Mucosa of gallbladder (tissue), 1 donor: Measurements from ENCODE around the gene IPO7. TPM values are rescaled to one million over a fixed set of nuclear protein-coding genes. Genes with fewer than 3 reads are reported as not detected.
"Not testable (repeated sequence)": the region's sequence is repeated elsewhere in the genome, so short reads cannot be mapped to it uniquely, and the experiment has no call there.

Experiments used
- DNase-seq: peaks from one replicate; pipeline ENCODE4 v3.0.0-alpha.2; 2020; ENCODE audit warnings: low spot score
- total RNA-seq: library from RNA; stranded (reverse); gene quantifications from one replicate; pipeline ENCODE4 v1.2.1, GENCODE V29; 2021
- donor health status: DM: no; HTN: no; CAD: no.

IPO7 gene
- 108 TPM for total RNA-seq

DNA sequence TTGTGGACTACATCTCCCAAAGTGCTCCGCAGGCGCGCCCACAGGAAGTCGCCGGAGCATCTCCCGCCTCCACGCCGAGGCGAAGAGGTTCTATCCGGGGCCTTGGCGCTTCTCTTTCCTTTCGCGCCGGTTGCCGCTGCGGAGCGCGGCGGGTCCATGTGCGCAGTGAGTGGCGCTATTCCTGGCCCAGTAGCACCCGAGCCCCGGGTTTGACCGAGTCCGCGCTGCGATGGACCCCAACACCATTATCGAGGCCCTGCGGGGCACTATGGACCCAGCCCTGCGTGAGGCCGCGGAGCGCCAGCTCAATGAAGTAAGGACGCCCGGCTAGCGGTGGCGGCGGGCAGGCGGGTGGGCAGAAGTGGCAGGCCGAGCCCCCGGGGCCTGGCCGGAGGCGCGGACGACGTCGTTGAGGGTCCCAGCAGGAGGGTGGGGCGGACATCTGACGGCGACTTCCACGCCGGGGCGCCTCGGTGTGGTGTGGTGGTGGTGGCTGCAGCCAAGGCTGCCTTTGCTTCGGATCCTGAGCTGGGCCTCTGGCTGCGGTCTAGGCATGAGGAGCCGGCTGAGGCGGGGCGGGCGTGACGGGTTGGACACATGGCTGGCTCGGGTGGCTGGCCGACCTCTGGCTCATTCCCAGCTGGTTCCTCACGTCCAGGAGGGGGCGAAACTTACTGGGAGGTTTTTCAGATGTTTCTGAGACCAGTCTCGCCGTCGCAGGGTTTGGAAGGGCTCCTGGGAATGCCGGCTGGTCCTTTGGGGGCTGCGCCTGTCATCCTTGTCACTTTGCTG is at the start of gene IPO7:
Gene IPO7 (plus strand): TSS at position 118 of the 792 bp plus-strand sequence. CDS start 112 bp downstream, at position 230.
- DNase-seq: peak; percentile 91

DNA sequence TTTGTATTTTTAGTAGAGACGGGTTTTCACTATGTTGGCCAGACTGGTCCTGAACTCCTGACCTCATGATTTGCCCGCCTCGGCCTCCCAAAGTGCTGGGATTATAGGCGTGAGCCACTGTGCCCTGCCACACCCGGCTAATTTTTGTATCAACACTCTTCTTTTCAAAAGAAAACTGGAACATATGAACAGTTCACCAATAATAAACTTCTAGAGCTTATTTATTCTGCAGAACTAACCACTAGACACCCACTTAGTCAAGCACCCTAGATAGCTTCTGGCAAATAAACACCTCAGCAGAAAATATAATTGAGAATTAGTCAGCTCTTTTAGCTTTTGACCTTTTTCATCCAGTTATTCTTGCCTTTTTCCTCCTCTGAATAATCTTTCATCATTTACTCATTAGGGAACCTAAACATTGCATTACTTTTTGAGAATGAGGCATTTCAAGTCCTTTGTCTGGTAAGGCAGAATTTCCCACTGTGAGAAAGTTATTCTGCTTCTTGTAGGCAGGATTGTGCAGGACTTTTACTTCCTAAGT is 42.7 kb upstream of the IPO7 start:
- no peak for DNase-seq

DNA sequence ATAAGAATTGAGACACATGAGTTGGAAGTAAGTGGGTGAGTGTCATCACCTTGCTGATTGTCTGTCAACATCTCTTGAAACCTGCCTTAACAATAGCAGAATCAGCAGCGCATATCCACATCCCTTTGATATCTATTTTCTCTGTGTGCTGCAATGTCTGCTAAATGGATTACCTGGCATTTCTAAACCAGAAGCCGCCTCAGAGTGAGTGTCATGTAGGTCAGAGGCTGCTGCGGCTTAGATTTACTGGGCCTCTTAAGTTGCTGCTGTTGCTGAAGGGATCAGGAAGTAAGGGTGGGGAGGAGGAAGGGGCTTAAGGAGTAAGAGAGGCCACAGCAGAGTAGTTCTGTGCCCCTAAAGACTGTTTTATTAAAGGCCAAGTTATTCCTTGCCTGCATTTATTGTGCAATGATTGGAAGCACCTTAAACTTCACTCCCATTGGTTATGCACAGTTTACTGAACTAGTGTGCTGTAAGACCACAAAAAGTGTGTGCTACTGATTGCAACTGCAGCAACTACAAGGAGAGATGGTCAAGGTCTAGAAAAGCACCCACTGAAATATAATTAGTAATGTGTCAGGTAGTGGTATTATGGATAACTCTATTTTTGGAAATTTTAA is 40.3 kb upstream of the IPO7 start:
- DNase-seq: no peak

DNA sequence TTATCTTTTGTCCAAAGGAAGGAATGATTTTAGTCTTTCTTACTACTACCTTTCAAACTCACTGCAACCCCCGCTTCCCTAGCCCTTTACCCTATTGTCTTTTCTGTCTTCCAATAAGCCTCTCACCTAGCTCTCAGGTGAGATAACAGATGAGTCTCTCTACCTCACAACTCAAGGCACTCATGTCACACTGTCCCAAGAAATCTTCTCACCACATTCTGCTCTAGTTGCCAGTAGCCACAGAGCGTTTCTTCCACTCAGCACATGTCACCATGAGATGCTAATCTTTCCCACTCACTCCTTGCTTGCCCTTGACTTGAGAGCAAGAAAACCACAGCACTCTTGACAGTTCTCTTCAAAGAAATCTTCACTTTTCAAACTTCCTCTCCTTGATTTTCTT is 37.4 kb upstream of the IPO7 start:
- no peak for DNase-seq

DNA sequence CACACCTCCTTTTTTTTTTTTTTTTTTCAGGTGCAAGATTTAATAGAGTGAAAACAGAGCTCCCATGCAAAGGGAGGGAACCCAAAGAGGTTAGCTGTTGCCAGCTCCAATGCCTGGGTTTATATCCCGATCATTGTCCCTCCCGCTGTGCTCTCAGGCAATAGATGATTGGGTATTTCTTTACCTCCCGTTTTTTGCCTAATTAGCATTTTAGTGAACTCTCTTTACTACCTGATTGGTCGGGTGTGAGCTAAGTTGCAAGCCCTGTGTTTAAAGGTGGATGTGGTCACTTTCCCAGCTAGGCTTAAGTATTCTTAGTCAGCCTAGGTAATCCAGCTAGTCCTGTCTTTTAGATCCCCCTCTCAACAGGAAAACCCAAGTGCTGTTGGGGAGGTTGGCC is 36.7 kb upstream of the IPO7 start:
- DNase-seq: not testable (repeated sequence)

DNA sequence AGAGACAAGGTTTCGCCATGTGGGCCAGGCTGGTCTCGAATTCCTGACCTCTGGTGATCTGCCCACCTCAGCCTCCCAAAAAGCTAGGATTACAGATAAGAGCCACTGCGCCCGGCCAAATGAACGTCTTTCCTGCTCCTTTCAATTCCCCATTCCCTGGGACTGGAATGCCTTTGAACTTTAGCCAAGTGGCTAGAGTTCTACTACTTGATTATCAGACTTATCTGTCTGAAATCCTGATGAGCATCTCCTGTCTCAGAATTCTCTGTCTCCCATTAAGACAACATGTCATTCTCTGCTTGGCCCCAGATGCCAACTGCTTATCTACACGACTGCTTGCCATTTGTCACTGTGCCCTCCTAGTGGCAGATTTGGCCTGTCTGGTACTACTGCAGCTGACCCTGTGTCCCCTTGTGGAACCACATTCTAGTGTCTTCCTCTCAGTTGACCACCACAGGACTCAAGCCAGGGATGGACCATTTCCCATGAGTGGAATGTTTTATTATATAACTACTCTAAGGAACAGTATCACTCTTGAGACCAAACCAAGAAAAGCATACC is 33.1 kb upstream of the IPO7 start:
- DNase-seq: no peak

DNA sequence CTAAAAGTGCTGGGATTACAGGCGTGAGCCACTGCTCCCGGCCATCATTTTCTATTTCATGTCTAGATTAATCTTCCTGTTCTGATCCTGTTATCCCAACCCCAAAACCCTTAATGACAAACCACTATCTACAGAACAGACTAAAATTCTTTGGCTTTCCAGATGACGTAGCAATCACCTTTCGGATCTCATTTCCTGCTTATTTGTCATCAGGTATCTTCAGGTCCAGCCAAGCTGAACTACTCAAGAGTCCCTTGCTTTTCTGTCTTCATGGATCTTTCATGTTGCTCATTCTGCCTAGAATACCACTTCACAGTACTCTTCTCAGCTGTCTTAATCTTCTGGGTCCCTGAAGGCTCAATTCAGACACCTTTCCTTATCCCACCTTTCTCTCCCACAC is 27.4 kb upstream of the IPO7 start:
- no peak for DNase-seq

DNA sequence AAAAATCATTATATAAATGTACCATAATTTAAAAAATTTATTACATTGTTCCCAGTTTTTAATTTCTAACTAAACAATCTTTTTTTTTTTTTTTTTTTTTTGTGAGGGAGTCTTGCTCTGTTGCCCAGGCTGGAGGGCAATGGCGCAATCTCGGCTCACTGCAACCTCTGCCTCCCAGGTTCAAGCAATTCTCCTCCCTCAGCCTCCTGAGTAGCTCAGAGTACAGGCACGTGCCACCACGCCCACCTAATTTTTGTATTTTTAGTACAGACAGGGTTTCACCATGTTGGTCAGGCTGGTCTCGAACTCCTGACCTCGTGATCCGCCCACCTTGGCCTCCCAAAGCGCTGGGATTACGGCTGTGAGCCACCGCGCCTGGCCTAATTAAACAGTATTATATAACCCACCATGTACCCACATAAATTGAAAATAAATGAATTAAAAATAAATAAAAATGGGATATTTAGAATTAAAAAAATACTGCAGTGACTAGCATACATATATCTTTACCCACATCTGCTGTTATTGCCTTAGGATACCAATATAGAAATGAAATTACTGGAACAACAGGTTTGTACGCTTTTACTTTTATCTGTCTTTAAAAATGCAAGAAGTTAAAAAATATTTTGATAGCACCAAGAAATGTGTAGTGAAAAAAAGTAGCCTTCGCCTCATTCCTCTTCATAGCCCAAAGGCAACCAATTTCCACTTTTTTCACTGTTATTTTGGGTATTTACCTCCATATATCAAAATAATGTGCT is 23.4 kb upstream of the IPO7 start:
- not testable (repeated sequence) for DNase-seq

DNA sequence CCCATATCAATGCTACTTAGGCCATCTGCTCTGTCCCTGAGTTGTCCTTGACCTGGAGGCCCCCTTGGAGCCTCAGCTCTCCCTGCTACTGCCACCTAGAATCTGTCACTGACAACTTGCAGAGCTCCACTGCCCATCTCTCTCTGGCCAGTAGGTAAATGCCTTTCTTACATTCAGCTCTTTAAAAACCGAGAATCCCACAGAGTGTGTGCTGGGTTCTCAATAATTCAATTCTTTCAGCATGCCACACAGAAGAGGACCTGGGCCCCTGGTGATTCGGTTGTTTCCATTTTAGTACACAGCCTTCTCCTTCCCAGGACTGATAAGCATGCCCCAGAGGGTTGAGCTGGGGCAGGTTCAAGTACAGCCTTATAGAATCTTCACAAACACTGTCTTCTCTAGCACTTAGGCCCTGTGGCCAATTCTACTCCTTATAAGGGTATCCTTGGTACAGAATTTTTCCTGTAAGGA is 22.0 kb upstream of the IPO7 start:
- no peak for DNase-seq

DNA sequence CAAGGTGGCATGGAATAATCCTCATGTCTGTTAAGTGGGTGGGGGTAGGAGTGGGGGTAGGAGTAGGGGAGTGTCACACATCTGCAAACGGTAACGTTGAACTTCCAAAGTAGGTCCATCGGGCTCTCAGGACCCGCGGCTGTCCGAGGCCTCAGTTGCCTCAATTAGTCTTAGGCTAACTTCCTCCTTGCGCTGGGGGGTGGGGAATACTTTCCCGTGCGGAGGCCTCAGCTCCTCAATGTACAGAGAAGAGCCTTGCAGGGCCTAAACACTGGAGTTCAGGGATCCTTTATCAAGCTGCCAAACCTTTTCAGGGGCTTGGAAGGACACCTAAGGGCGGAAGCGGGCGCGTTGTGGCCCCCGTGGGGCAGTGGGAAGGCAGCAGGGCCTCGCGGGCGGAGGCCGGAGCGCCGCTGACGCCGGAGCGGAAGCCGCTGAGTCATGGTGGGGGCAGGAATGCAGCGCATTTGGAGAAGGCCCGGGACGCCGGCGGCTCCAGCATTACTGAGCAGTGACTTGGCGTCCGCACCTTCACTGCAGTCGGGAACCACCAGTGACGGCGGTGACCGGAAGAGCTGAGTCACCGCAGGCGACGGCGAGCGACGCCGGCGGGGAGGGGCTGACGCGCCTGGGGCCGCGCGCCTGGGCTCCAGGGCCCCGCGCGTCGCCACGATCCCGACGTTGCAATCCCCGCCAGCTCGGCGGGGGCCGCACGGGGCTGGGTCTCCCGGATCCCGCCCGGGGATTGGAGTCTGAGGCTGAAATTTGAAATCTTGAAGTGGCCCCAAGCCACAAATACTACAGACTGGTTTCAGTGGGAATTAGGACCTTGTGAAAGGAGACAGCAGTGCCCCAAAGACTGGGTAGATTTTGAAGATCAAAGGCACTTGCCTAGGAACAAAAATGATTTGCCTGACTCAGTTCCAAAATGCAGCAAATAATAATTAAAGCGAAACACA is 20.2 kb upstream of the IPO7 start:
- DNase-seq: peak; percentile 93

DNA sequence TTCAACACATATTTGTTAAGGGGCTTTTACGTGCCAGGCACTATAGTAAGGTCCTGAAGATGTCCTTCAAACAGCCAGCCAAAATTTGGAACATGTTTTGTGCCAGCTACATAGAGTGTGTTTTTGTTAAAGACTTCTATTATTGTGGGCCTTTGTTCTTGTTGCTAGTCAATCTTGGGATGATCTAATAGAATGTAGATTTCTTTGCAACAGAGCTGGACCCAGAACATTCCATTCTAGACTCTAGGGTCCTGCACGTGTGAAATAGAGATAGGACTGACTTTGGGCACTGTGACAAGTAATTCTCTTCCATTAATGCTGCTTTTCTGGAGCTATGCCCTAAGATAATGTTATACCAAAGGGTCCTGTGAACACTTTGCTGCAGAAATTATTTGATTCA is 16.9 kb upstream of the IPO7 start:
- no peak for DNase-seq

DNA sequence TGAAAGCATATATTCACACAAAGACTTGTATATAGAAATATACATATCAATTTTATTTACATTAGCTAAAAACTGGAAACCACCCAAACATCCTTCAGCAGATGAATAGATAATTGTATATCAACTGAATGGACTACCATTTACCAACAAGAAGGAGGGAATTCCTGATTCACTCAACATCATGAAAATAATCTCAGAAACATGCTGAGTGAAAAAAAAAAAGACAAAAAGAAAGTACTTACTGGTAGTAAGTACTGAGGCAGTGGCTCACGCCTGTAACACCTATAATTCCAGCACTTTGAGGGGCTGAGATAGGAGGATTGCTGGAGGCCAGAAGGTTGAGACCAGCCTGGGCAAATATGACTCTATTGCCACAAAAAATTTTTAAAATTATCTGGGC is 7.4 kb upstream of the IPO7 start:
- no peak for DNase-seq

DNA sequence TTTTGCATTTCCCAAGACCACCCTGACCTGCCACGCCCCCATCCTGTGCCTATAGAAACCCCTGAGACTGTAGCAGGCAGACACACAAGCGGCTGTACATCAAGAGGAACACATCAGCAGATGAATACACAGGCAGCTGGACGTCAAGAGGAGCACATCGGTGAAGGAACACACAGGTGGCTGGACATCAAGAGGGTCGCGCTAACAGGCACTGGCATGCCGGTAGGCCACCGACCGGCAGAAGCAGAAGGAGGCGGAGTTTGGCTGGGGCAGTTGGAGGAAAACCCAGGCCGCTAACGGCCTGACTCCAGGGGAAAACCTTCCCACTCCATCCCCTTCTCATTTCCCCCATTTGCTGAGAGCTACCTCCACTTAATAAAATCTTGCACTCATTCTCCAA is 5.4 kb upstream of the IPO7 start:
- DNase-seq: no peak

DNA sequence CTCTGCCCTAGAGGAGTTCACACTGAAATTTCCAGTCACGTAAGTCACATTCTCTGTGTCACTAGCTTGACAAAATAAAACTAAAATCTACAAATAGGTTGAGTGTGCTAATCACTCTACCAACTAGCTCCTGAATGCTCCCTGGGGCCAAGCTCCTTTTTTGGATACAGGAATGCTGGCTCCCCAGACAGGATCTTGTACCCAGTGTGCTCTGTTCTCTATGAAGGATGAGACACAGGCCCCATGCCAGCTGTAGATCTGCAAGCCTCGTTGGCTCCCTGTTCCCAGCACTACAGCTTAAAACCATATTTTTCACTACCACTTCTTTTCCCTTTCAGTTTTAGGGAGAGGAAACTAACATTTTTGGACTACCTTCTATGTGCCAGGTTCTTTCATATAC is 3.7 kb upstream of the IPO7 start:
- no peak for DNase-seq

DNA sequence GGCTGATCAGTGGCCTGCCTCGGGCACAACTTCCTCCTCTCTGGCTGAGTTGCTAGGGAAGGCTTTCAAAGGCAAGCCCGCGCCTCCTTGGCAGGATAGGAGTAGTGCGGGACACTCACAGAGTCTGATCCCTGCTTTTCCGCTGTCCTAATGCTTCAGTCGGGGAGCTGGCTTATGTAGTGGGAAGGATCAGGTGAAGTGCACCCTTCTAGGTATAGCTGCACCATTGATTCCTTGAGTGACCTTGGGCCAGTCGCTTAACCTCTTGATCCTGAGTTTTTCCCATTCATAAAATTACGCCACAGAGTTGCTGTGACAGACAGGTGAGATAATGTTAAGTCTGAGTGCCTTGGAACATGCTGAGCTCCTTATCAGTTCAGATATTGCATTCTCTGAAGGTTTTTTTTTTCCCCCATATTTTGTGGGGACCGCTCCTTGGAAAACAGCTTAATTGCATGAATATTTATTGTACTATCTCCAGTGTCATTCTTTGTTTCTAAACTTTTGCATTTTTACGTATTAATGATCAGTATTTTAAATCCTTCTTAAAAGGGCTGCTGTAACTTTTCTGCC is 961 bp downstream of the IPO7 start:
- DNase-seq: peak; percentile 17

DNA sequence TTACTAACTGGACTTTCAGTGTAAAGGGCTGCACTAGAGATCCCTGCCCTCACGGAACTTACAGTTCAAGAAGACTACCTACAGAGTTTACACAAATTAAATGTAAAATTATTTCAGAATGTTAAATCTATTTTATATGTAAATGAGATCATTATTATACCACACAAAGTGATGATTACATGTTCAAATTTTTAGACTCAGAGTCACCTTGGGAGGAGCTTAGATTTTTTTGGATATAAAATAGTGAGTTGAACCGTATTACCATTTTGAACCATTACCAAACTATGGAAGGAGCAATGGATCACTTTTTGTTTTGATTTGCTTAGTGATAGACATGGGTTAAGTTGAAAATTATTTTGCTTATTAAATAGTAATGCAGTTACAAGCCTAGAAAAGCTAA is 1.6 kb downstream of the IPO7 start:
- no peak for DNase-seq

DNA sequence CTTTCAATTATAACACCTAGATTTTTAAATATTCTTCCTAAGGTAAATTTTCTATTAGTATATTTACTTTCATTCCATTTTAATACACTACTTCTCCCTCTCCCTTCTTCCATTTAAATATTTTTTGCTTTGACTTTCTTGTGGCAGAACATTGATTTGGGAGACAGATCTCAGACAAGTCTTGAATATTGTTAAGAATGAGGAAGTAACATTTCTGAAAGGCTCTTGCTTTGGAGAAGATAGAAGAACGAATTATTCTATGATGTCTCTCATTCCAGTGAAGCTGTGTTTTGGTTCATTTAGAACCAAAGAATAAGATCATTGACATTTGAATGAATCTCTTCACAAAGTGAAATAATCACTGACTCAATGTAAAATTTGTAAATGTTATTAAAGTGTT is 2.4 kb downstream of the IPO7 start:
- no peak for DNase-seq

DNA sequence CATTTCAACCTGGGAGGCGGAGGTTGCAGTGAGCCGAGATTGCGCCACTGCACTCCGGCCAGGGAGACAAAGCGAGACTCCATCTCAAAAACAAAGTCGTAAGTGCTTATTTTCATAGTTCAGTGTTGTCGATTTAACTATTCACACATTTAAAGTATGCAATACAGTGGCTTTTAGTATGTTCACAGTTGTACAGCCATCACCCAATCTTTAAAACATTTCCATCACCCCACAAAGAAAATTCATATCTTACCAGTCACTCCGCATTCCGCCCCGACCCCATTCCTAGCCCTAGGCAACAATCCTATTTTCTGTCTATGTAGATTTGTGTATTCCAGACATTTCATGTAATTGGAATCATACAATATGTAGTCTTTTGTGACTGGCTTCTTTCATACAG is 11.9 kb downstream of the IPO7 start:
- no peak for DNase-seq

DNA sequence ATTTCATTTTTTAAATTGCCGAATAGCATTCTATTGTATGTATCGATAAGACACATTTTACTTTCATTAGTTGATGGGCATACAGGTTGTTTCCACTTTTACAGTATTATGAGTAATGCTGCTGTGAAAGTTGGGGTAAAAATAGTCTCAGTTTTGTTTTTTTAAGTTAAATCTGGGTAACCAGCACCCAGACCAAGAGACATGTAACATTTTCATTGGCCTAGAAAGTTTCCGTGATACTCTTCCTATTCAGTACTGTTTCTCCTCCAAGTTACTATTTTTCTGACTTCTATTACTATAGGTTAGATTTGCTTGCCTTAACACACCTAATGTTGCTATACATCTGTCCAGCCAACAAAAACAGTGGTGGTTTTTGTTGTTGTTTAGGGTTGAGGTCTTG is 12.3 kb downstream of the IPO7 start:
- DNase-seq: no peak
